ENCODE measurements around the gene TNFSF12. TPM values are rescaled to one million over a fixed set of nuclear protein-coding genes. Genes with fewer than 3 reads are reported as not detected.

Gene TNFSF12
- total RNA-seq, 1 donor from 2014 or later, result 23.0 TPM

GRCh38 chr17:7579834-7580603 is 31.2 kb downstream of the TNFSF12 start:
- no peak overlapping the region for H3K4me3 Mint-ChIP-seq (ENCODE audit: unreplicated experiment)
- peaks cover 31% of the 10 kb centered on the region for H3K36me3 Mint-ChIP-seq (ENCODE audit: low read depth)
- H3K9me3 Mint-ChIP-seq (ENCODE audit: low read depth), result no peaks in the 10 kb centered on the region
- no peak for TF ChIP-seq CTCF (IDR thresholded peaks at IDR 0.05)
- DNase-seq (ENCODE audit: low spot score), result no peak
- H3K27ac Mint-ChIP-seq (ENCODE audit: unreplicated experiment), result peak overlapping the region; percentile 95
- H3K27me3 Mint-ChIP-seq (ENCODE audit: low read depth), result no peaks in the 10 kb centered on the region
- peaks cover 74% of the 10 kb centered on the region for H3K4me1 Mint-ChIP-seq (ENCODE audit: low read depth)

GRCh38 chr17:7580604-7581575 is 32.0 kb downstream of the TNFSF12 start:
- Mint-ChIP-seq H3K4me3 (ENCODE audit: unreplicated experiment) (peak overlapping the region; percentile 14), H3K27ac (ENCODE audit: unreplicated experiment) (peak overlapping the region; percentile 79), H3K9me3 (ENCODE audit: low read depth) (no peaks in the 10 kb centered on the region), H3K4me1 (ENCODE audit: low read depth) (peaks cover 72% of the 10 kb centered on the region), H3K36me3 (ENCODE audit: low read depth) (peaks cover 28% of the 10 kb centered on the region), H3K27me3 (ENCODE audit: low read depth) (no peaks in the 10 kb centered on the region)
- no peak for DNase-seq (ENCODE audit: low spot score)
- TF ChIP-seq CTCF (IDR thresholded peaks at IDR 0.05), result no peak

- no peak for TF ChIP-seq CTCF (IDR thresholded peaks at IDR 0.05)
- Mint-ChIP-seq H3K27me3 (ENCODE audit: low read depth) (no peaks in the 10 kb centered on the region), H3K9me3 (ENCODE audit: low read depth) (no peaks in the 10 kb centered on the region), H3K36me3 (ENCODE audit: low read depth) (peaks cover 14% of the 10 kb centered on the region), H3K4me1 (ENCODE audit: low read depth) (peaks cover 61% of the 10 kb centered on the region), H3K4me3 (ENCODE audit: unreplicated experiment) (peak overlapping the region; percentile 95), H3K27ac (ENCODE audit: unreplicated experiment) (peak overlapping the region; percentile 100)
- no peak for DNase-seq (ENCODE audit: low spot score)
Measured at GRCh38 chr17:7582396-7583252, 33.8 kb downstream of the TNFSF12 start.

DNA sequence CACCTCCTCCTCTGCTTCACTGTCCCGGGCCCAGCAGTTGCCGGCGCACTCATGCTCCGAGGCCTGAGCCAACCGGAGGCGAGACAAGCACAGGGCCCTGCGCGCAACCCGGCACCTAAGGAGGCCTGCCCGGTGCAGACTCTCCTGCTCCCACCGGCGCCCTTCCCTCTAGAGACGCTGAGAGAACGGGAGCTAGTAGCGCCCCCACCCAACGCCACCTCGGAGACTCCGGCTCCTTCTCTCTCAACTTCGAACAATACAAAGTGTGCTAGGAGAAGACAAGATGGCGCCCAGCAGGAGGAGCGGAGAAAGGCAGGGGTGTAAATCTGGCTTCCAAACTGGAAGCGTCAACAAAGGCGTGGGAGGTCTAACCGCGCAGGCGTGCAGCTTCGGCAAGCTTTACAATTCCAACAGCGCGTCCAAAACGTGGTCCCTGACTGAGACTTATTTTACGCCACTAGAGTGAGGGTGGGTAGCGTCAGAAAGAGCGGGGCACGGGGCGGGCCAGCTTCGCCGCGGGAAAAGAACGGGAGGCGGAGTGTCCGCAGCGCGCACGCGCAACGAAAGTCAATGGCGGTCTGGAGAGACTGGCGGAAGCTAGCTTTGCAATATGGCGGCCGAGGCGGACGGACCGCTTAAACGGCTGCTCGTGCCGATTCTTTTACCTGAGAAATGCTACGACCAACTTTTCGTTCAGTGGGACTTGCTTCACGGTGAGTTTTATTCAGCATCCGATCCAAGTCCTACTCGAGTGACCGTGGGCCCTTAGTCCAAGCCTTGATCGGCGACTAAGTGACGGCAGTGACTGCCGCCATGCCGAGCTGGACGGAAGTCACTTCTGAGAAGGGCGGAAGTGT is 34.6 kb downstream of the TNFSF12 start, which contains the start of gene MPDU1:
TSS of gene MPDU1 (plus strand) at position 600 of the 857 bp plus-strand sequence. CDS start at position 611, 11 bp downstream.
- peak within 1 kb of the TSS; percentile 100 for H3K27ac Mint-ChIP-seq (ENCODE audit: unreplicated experiment)
- H3K27me3 Mint-ChIP-seq (ENCODE audit: low read depth), result no peaks in the 10 kb centered on the region
- DNase-seq (ENCODE audit: low spot score), result peak; percentile 99
- H3K9me3 Mint-ChIP-seq (ENCODE audit: low read depth), result no peaks in the 10 kb centered on the region
- no peak for TF ChIP-seq CTCF (IDR thresholded peaks at IDR 0.05)
- H3K4me1 Mint-ChIP-seq (ENCODE audit: low read depth), result peaks cover 60% of the 10 kb centered on the region
- H3K36me3 Mint-ChIP-seq (ENCODE audit: low read depth), result peaks cover 12% of the 10 kb centered on the region
- peak within 1 kb of the TSS; percentile 95 for H3K4me3 Mint-ChIP-seq (ENCODE audit: unreplicated experiment)

All from chondrocyte (in vitro differentiated cells).